CD4-positive, alpha-beta T cell (primary cell): ENCODE measurements around the gene MYO3A. TPM values are rescaled to one million over a fixed set of nuclear protein-coding genes. Genes with fewer than 3 reads are reported as not detected.

Source experiments
- ATAC-seq: fragments of 200-7000 bp; cut with Tn5 transposase; one replicate; pipeline ENCODE4 v1.10.0; 2022; ENCODE audit warnings: mild to moderate bottlenecking; ENCODE audit not compliant: poor library complexity
- CTCF ChIA-PET: fragments of 350-600 bp; sonication (Branson Sonifier 250); formaldehyde crosslinking; loops from one replicate; lab custom pipeline; 2021; ENCODE audit warnings: antibody characterized with exemption, inconsistent platforms; lab: Charles Lee
- POLR2A ChIA-PET: fragments of 350-600 bp; sonication (Branson Sonifier 250); formaldehyde crosslinking; loops from one replicate; lab custom pipeline; 2021; ENCODE audit warnings: antibody characterized with exemption, inconsistent platforms; lab: Charles Lee
- DNase-seq, 14 experiments: peaks; one replicate each; pipeline ENCODE4 v3.0.0-alpha.2; 2013 to 2020; ENCODE audit warnings: mixed read lengths in 2 of 14
- H3K27ac ChIP-seq, 2 donors: one replicate each; pipeline versions ENCODE4 v1.5.1 to v1.7.0; 2013; ENCODE audit warnings: low read length in 2 of 2, low read depth in 1 of 2, mild to moderate bottlenecking in 1 of 2
- H3K27me3 ChIP-seq, 2 experiments: 1 replicate in 1 of 2; 2 replicates in 1 of 2; pipeline versions ENCODE4 v1.6.1 to v1.7.0; 2013; ENCODE audit warnings: low read length in 2 of 2, control low read depth in 1 of 2, mild to moderate bottlenecking in 1 of 2, moderate library complexity in 1 of 2; ENCODE audit not compliant: insufficient read depth in 2 of 2, control insufficient read depth in 1 of 2
- H3K36me3 ChIP-seq: one replicate; pipeline ENCODE4 v1.6.1; 2013; ENCODE audit warnings: low read length, control low read depth; ENCODE audit not compliant: insufficient read depth
- H3K4me1 ChIP-seq: one replicate; pipeline ENCODE4 v1.6.1; 2013; ENCODE audit warnings: low read length, control low read depth; ENCODE audit not compliant: insufficient read depth
- H3K4me3 ChIP-seq: one replicate; pipeline ENCODE4 v1.5.1; 2013; ENCODE audit warnings: mild to moderate bottlenecking, low read length, moderate library complexity
- H3K9me3 ChIP-seq, 2 experiments: 1 replicate in 1 of 2; 2 replicates in 1 of 2; pipeline versions ENCODE4 v1.6.1 to v1.7.0; 2013; ENCODE audit warnings: low read length in 2 of 2, mild to moderate bottlenecking in 2 of 2, control low read depth in 1 of 2, moderate library complexity in 1 of 2; ENCODE audit not compliant: control insufficient read depth in 1 of 2, insufficient read depth in 1 of 2
- H3K27ac Mint-ChIP-seq: one replicate; pipeline ENCODE4 v1.8.0; 2020; ENCODE audit warnings: mixed read lengths
- H3K27me3 Mint-ChIP-seq: one replicate; pipeline ENCODE4 v1.8.0; 2021; ENCODE audit warnings: mixed read lengths
- H3K36me3 Mint-ChIP-seq: one replicate; pipeline ENCODE4 v1.8.0; 2021; ENCODE audit warnings: low read depth, mixed read lengths
- H3K4me1 Mint-ChIP-seq: one replicate; pipeline ENCODE4 v1.8.0; 2021; ENCODE audit warnings: low read depth, mixed read lengths
- H3K4me3 Mint-ChIP-seq: one replicate; pipeline ENCODE4 v1.8.0; 2020; ENCODE audit warnings: mild to moderate bottlenecking, mixed read lengths
- H3K9me3 Mint-ChIP-seq: one replicate; pipeline ENCODE4 v1.8.0; 2020; ENCODE audit warnings: mixed read lengths
- intact Hi-C, 2 experiments: fragments of 100-400 bp; cut with DNase I in 1 of 2; cut with micrococcal nuclease in 1 of 2; formaldehyde crosslinking; loops; one replicate each; pipeline versions ENCODE4 v1.15.1 to v1.9.0; 2023 to 2025; cut with DNase I, micrococcal nuclease
- total RNA-seq, 174 experiments: library from RNA in 2 of 174; stranded (reverse) in 2 of 174; gene quantifications; one replicate each; pipeline ENCODE4 v1.2.3 and lab custom pipeline; 2021 to 2026
- TF ChIP-seq, protein P1 (sequence below): fragments of 200-600 bp; IDR thresholded peaks from one replicate; pipeline ENCODE4 v1.8.0; 2022; ENCODE audit warnings: antibody characterized with exemption, mild to moderate bottlenecking

The MYO3A gene
- total RNA-seq, 2 experiments from 2014 or later: not detected

DNA sequence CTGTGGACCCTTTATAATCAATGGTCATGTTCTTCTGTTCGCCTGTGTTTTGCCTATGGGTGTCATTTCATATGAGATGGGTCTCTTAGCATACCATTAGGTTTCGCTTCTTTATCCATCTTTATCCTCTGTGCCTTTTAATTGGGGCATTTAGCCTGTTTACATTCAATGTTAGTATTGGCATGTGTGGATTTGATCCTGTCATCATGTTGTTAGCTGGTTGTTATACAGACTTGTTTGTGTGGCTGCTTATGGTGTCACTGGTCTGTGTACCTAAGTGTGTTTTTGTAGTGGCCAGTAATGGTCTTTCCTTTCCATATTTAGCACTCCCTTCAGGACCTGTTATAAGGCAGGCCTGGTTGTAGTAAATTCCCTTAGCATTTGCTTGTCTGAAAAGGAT lies 90.3 kb downstream of the MYO3A start:
- no peak overlapping the region for H3K4me3 ChIP-seq
- POLR2A ChIA-PET: no interaction called here
- no peaks in the 10 kb centered on the region for H3K27me3 ChIP-seq
- H3K4me1 ChIP-seq: no peaks in the 10 kb centered on the region
- Mint-ChIP-seq H3K9me3 (no peaks in the 10 kb centered on the region), H3K4me1 (no peaks in the 10 kb centered on the region), H3K4me3 (no peak overlapping the region), H3K36me3 (no peaks in the 10 kb centered on the region), H3K27me3 (peaks cover 16% of the 10 kb centered on the region), H3K27ac (no peak overlapping the region)
- no peak overlapping the region for H3K27ac ChIP-seq
- CTCF ChIA-PET: no interaction called here
- TF ChIP-seq, protein P1, sequence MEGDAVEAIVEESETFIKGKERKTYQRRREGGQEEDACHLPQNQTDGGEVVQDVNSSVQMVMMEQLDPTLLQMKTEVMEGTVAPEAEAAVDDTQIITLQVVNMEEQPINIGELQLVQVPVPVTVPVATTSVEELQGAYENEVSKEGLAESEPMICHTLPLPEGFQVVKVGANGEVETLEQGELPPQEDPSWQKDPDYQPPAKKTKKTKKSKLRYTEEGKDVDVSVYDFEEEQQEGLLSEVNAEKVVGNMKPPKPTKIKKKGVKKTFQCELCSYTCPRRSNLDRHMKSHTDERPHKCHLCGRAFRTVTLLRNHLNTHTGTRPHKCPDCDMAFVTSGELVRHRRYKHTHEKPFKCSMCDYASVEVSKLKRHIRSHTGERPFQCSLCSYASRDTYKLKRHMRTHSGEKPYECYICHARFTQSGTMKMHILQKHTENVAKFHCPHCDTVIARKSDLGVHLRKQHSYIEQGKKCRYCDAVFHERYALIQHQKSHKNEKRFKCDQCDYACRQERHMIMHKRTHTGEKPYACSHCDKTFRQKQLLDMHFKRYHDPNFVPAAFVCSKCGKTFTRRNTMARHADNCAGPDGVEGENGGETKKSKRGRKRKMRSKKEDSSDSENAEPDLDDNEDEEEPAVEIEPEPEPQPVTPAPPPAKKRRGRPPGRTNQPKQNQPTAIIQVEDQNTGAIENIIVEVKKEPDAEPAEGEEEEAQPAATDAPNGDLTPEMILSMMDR: no peak
- H3K36me3 ChIP-seq: no peaks in the 10 kb centered on the region
- no peak for ATAC-seq
- no peaks in the 10 kb centered on the region for H3K9me3 ChIP-seq
- intact Hi-C loops: no loop called here
- DNase-seq: no peak

DNA sequence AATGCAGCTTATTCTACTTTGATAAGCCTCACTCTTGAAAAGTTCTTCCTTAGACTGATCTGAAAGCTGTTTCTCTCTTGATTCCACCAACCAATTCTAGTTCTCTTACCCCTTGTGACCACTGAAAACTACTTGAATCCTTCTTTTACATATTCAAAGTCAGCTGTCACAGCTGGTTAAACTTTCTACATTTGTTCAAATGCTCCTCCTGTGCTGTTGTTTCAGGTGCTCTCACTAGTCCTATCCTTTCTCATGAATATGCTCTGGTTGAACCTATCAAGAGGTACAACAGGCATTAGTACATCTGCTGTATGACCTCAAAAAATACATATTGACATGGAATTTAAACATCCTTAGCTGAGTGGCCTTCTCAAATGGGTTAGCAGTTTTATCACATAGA lies 91.5 kb downstream of the MYO3A start:
- no peaks in the 10 kb centered on the region for H3K9me3 Mint-ChIP-seq
- CTCF ChIA-PET: no interaction called here
- DNase-seq: no peak
- H3K27me3 ChIP-seq: no peaks in the 10 kb centered on the region
- H3K27ac ChIP-seq: no peak overlapping the region
- no peak for ATAC-seq
- H3K4me1 ChIP-seq: no peaks in the 10 kb centered on the region
- no peaks in the 10 kb centered on the region for H3K4me1 Mint-ChIP-seq
- no peaks in the 10 kb centered on the region for H3K9me3 ChIP-seq
- H3K27me3 Mint-ChIP-seq: peaks cover 16% of the 10 kb centered on the region
- H3K4me3 ChIP-seq: no peak overlapping the region
- no peaks in the 10 kb centered on the region for H3K36me3 Mint-ChIP-seq
- no peak overlapping the region for H3K4me3 Mint-ChIP-seq
- TF ChIP-seq, protein P1: no peak
- intact Hi-C loops: no loop called here
- no peak overlapping the region for H3K27ac Mint-ChIP-seq
- H3K36me3 ChIP-seq: no peaks in the 10 kb centered on the region
- POLR2A ChIA-PET: no interaction called here

DNA sequence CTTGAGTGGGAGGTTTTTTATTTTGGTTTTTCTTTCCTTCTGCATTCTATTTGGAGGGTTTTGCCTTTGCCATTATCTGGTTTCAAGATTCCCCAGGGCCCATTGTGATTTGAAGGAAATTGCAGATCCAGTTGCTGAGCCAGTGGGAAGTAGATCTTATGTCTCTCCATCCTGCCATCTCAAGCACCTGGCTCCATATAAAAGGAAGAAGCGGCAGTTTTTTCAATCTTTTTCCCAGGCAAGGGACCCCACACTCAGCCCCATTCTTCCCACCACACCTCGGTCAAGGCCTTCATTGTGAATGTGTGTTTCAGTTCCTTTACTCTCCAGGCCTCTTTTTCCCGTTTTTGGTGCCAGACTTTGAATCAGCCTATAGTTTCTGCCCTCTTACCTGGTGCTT lies 95.8 kb downstream of the MYO3A start:
- Histone ChIP-seq H3K27ac (no peak overlapping the region), H3K4me1 (no peaks in the 10 kb centered on the region), H3K9me3 (no peaks in the 10 kb centered on the region), H3K36me3 (no peaks in the 10 kb centered on the region), H3K4me3 (no peak overlapping the region), H3K27me3 (no peaks in the 10 kb centered on the region)
- H3K4me1 Mint-ChIP-seq: no peaks in the 10 kb centered on the region
- CTCF ChIA-PET: no interaction called here
- intact Hi-C loops: no loop called here
- peaks cover 4% of the 10 kb centered on the region for H3K27me3 Mint-ChIP-seq
- no peaks in the 10 kb centered on the region for H3K9me3 Mint-ChIP-seq
- no peaks in the 10 kb centered on the region for H3K36me3 Mint-ChIP-seq
- POLR2A ChIA-PET: no interaction called here
- TF ChIP-seq, protein P1: no peak
- H3K4me3 Mint-ChIP-seq: no peak overlapping the region
- DNase-seq: no peak
- no peak for ATAC-seq
- H3K27ac Mint-ChIP-seq: no peak overlapping the region
